ENCODE results near the gene ATG16L2. TPM values are rescaled to one million over a fixed set of nuclear protein-coding genes. Genes with fewer than 3 reads are reported as not detected.

Gene ATG16L2
- total RNA-seq, 1 experiment from 2014 or later: 16.2 TPM

- no peaks in the 10 kb centered on the region for H3K27me3 ChIP-seq (ENCODE audit: low read length)
- no peak for ATAC-seq
- H3K4me2 ChIP-seq (ENCODE audit: low read length): no peak overlapping the region
- no peaks in the 10 kb centered on the region for H4K20me1 ChIP-seq (ENCODE audit: low read length)
- BruUV-seq (replicated peaks): no TSS peak
- H3K4me1 ChIP-seq (ENCODE audit: insufficient read depth, low read length): peaks cover 45% of the 10 kb centered on the region
- H3K27ac ChIP-seq (ENCODE audit: low read length): no peak overlapping the region
- no peak overlapping the region for H2AFZ ChIP-seq (ENCODE audit: low read length)
- H3F3A ChIP-seq (ENCODE audit: low read length, unreplicated experiment): no peaks in the 10 kb centered on the region
- ChIA-PET CTCF (no interaction called here), POLR2A (ENCODE audit: unreplicated experiment) (no interaction called here)
- intact Hi-C loops (cut with micrococcal nuclease): no loop called here
- H3K36me3 ChIP-seq (ENCODE audit: low read depth, low read length): no peaks in the 10 kb centered on the region
- no peak overlapping the region for H3K9ac ChIP-seq (ENCODE audit: low read length)
- DNase-seq: no peak
- no peak overlapping the region for H3K4me3 ChIP-seq (ENCODE audit: low read length)
- no peaks in the 10 kb centered on the region for H3K9me2 ChIP-seq (replicated peaks; ENCODE audit: low read length)
- no peaks in the 10 kb centered on the region for H3K9me3 ChIP-seq (ENCODE audit: low read length)
- H3K79me2 ChIP-seq (ENCODE audit: low read length): peaks cover 7% of the 10 kb centered on the region; the same call in 1 of the 2 replicates
- TF ChIP-seq EZH2 (IDR thresholded peaks at IDR 0.05; ENCODE audit: low read length, unreplicated experiment) (no peak), CTCF (conservative IDR thresholded peaks at IDR 0.05; ENCODE audit: low read depth, low read length) (no peak), EZH2phosphoT487 (IDR thresholded peaks at IDR 0.05; ENCODE audit: borderline replicate concordance, low read length) (no peak)
These were observed 30.9 kb upstream of the ATG16L2 start for GRCh38 chr11:72783144-72783905.

GRCh38 chr11:72784662-72785061 lies 29.5 kb upstream of the ATG16L2 start:
- H3K4me3 ChIP-seq (ENCODE audit: low read length): no peak overlapping the region
- H3K9ac ChIP-seq (ENCODE audit: low read length): no peak overlapping the region
- no peaks in the 10 kb centered on the region for H3K9me2 ChIP-seq (replicated peaks; ENCODE audit: low read length)
- no peaks in the 10 kb centered on the region for H3F3A ChIP-seq (ENCODE audit: low read length, unreplicated experiment)
- H3K4me2 ChIP-seq (ENCODE audit: low read length): no peak overlapping the region
- no peaks in the 10 kb centered on the region for H4K20me1 ChIP-seq (ENCODE audit: low read length)
- H3K36me3 ChIP-seq (ENCODE audit: low read depth, low read length): no peaks in the 10 kb centered on the region
- no peak overlapping the region for H3K27ac ChIP-seq (ENCODE audit: low read length)
- ChIA-PET POLR2A (ENCODE audit: unreplicated experiment) (no interaction called here), CTCF (no interaction called here)
- ATAC-seq (no peak), DNase-seq (no peak)
- BruUV-seq (replicated peaks): no TSS peak
- H3K27me3 ChIP-seq (ENCODE audit: low read length): no peaks in the 10 kb centered on the region
- intact Hi-C loops (cut with micrococcal nuclease): no loop called here
- H3K79me2 ChIP-seq (ENCODE audit: low read length): peaks cover 7% of the 10 kb centered on the region; the same call in 1 of the 2 replicates
- peaks cover 53% of the 10 kb centered on the region for H3K4me1 ChIP-seq (ENCODE audit: insufficient read depth, low read length)
- H3K9me3 ChIP-seq (ENCODE audit: low read length): no peaks in the 10 kb centered on the region
- TF ChIP-seq CTCF (conservative IDR thresholded peaks at IDR 0.05; ENCODE audit: low read depth, low read length) (no peak), EZH2 (IDR thresholded peaks at IDR 0.05; ENCODE audit: low read length, unreplicated experiment) (no peak), EZH2phosphoT487 (IDR thresholded peaks at IDR 0.05; ENCODE audit: borderline replicate concordance, low read length) (no peak)
- no peak overlapping the region for H2AFZ ChIP-seq (ENCODE audit: low read length)
